GM12878 (cell line): ENCODE results near the gene RYK. TPM values are rescaled to one million over a fixed set of nuclear protein-coding genes. Genes with fewer than 3 reads are reported as not detected.

ENCODE experiments used
- ATAC-seq: fragments of 200-7000 bp; cut with Tn5 transposase; 3 replicates; pipeline ENCODE4 v1.9.1; 2020; ENCODE audit warnings: mild to moderate bottlenecking, moderate library complexity
- BruUV-seq: library from RNA; stranded (reverse); fragments of 400-500 nt; replicated peaks from 2 replicates; lab custom pipeline; 2021; lab: Mats Ljungman, UMichigan
- CTCF ChIA-PET: fragments of 300-600 bp; sonication (Branson Sonifier 250); formaldehyde crosslinking; extraction: SDS; loops from one replicate; lab custom pipeline; 2021; ENCODE audit warnings: inconsistent platforms; lab: Yijun Ruan, JAX
- POLR2A ChIA-PET: fragments of 350-600 bp; formaldehyde crosslinking; extraction: SDS; loops from one replicate; lab custom pipeline; 2021; ENCODE audit warnings: inconsistent platforms; lab: Charles Lee
- RAD21 ChIA-PET: fragments of 300-600 bp; sonication (Branson Sonifier 250); formaldehyde crosslinking; loops from one replicate; lab custom pipeline; 2023; ENCODE audit warnings: antibody characterized with exemption; ENCODE audit not compliant: unreplicated experiment; lab: Charles Lee
- SMC1A ChIA-PET: fragments of 300-600 bp; sonication (Branson Sonifier 250); formaldehyde crosslinking; loops from one replicate; lab custom pipeline; 2023; ENCODE audit not compliant: unreplicated experiment, uncharacterized antibody; lab: Charles Lee
- DNase-seq: peaks from one replicate; pipeline ENCODE4 v3.0.0-alpha.2; 2011; ENCODE audit warnings: low read depth, low spot score
- FAIRE-seq: peaks from 3 replicates; lab custom pipeline; 2011; peaks lifted over from hg19 to GRCh38; lab: Jason Lieb, UNC
- H2AFZ ChIP-seq: 2 replicates; pipeline ENCODE4 v1.6.0; 2011; ENCODE audit warnings: low read depth, low read length, control low read depth; ENCODE audit not compliant: control insufficient read depth
- H3K27ac ChIP-seq: 2 replicates; pipeline ENCODE4 v1.5.1; 2011; ENCODE audit warnings: control low read depth; ENCODE audit not compliant: control insufficient read depth, insufficient read depth
- H3K27me3 ChIP-seq, 2 experiments: replicated peaks in 1 of 2; 2 replicates each; pipeline versions ENCODE4 v1.6.0 to v1.6.1; 2011; ENCODE audit warnings: low read length in 1 of 2; ENCODE audit not compliant: control insufficient read depth in 2 of 2, insufficient read depth in 2 of 2
- H3K36me3 ChIP-seq, 2 experiments: 2 replicates each; pipeline ENCODE4 v1.5.1; 2011; ENCODE audit warnings: low read length in 1 of 2; ENCODE audit not compliant: control insufficient read depth in 2 of 2, insufficient read depth in 2 of 2
- H3K4me1 ChIP-seq: 2 replicates; pipeline ENCODE4 v1.6.1; 2011; ENCODE audit warnings: mild to moderate bottlenecking, low read length, moderate library complexity, mixed read lengths; ENCODE audit not compliant: control insufficient read depth, insufficient read depth
- H3K4me2 ChIP-seq: 2 replicates; pipeline ENCODE4 v1.6.0; 2011; ENCODE audit warnings: control low read depth; ENCODE audit not compliant: control insufficient read depth, insufficient read depth
- H3K4me3 ChIP-seq: fragments of 200-600 bp; sonication (generic); 2 replicates; pipeline ENCODE4 v1.5.1; 2016
- H3K79me2 ChIP-seq: 2 replicates; pipeline ENCODE4 v1.6.0; 2011; ENCODE audit warnings: low read length; ENCODE audit not compliant: control insufficient read depth, insufficient read depth
- H3K9ac ChIP-seq: 2 replicates; pipeline ENCODE4 v1.8.0; 2011; ENCODE audit warnings: low read length, control low read depth, mixed read lengths; ENCODE audit not compliant: control insufficient read depth, insufficient read depth
- H3K9me3 ChIP-seq: replicated peaks from 3 replicates; pipeline ENCODE4 v1.5.1; 2011; ENCODE audit warnings: mild to moderate bottlenecking, low read length; ENCODE audit not compliant: control insufficient read depth, insufficient read depth
- H4K20me1 ChIP-seq: 2 replicates; pipeline ENCODE4 v1.6.0; 2011; ENCODE audit not compliant: control insufficient read depth, insufficient read depth
- EGR1 ChIP-seq, 2 experiments: IDR thresholded peaks; 1 replicate in 1 of 2; 2 replicates in 1 of 2; pipeline ENCODE4 v1.6.1; 2011 to 2012; ENCODE audit warnings: low read depth in 2 of 2, low read length in 2 of 2, borderline replicate concordance in 1 of 2, mild to moderate bottlenecking in 1 of 2, moderate library complexity in 1 of 2
- NR2F1 ChIP-seq: fragments of 450-650 bp; conservative IDR thresholded peaks from 2 replicates; pipeline ENCODE4 v1.6.1; 2017; ENCODE audit warnings: mild to moderate bottlenecking
- POU2F2 ChIP-seq: IDR thresholded peaks from 3 replicates; pipeline ENCODE4 v1.6.1; 2011; ENCODE audit warnings: low read depth, mild to moderate bottlenecking, low read length, borderline replicate concordance
- RUNX3 ChIP-seq: IDR thresholded peaks from 2 replicates; pipeline ENCODE4 v1.6.1; 2012; ENCODE audit warnings: low read length, inconsistent platforms
- SPI1 ChIP-seq: IDR thresholded peaks from 2 replicates; pipeline ENCODE4 v1.6.1; 2011; ENCODE audit warnings: low read depth, mild to moderate bottlenecking, low read length, moderate library complexity, borderline replicate concordance; ENCODE audit not compliant: insufficient read depth
- WGBS: methylation state at CpG from one replicate; pipeline ENCODE4 v1.1.6; 2016; ENCODE audit warnings: low lambda C conversion rate; ENCODE audit not compliant: insufficient replicate concordance, insufficient coverage; ENCODE audit errors: missing lambda C conversion rate; 5-methylcytosine and 5-hydroxymethylcytosine counted together
- in situ Hi-C: fragments of 300-500 bp; cut with MboI; formaldehyde crosslinking; loops from 9 replicates; pipeline ENCODE4 v1.14.3; 2018; ENCODE audit warnings: mixed read lengths
- intact Hi-C: fragments of 100-400 bp; cut with micrococcal nuclease; formaldehyde crosslinking; loops from one replicate; pipeline ENCODE4 v1.14.2; 2022; ENCODE audit not compliant: unreplicated experiment
- polyA plus RNA-seq, 11 experiments: library from polyadenylated mRNA; depleted of rRNA in 4 of 11; unstranded in 6 of 11; stranded (reverse) in 5 of 11; fragments of >200 nt; fragmentation: Nextera tagmentation in 4 of 11; fragmentation: Illumina TruSeq in 1 of 11; extraction: Ambion mirVana in 4 of 11; extraction: Trizol in 1 of 11; gene quantifications; 1 replicate in 1 of 11; 2 replicates in 10 of 11; pipeline versions ENCODE4 v1.2.1 to v1.2.3, GENCODE V29; 2011 to 2016; ENCODE audit warnings: inconsistent platforms in 2 of 11, missing spikeins in 2 of 11, low read depth in 1 of 11
- total RNA-seq, 4 experiments: library from RNA; depleted of rRNA in 3 of 4; stranded (reverse); fragments of >200 nt in 3 of 4; fragmentation: Illumina TruSeq in 1 of 4; extraction: Trizol in 1 of 4; gene quantifications; 2 replicates each; pipeline versions ENCODE4 v1.2.1 to v1.2.3, GENCODE V29; 2013 to 2021

The RYK gene
- total and polyA plus RNA-seq, 10 of the 15 experiments (the other 5 are each of a cell fraction or from before 2014, with no cell fraction given): 2.0 to 25.1 (median 11.1) TPM

DNA sequence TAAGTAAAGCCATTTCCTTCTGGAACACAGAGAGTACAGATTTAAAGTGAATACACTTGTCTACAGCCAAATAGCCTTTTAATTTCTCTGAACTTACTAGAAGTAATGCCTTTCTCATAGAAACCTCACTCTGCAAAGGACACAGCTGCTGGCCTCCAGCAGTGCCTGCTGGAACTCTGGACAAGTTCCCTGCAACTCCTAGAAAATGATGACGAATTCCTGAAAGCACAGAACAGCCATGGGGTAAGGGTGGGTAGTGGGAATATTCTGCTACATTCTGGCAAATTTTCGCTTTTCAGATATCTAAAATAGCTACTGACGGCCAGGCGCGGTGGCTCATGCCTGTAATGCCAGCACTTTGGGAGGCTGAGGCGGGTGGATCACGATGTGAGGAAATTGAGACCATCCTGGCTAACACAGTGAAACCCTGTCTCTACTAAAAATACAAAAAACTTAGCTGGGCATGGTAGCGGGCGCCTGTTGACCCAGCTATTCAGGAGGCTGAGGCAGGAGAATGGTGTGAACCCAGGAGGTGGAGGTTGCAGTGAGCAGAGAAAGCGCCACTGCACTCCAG is 34.4 kb downstream of the RYK start (continued):
- TF ChIP-seq POU2F2 (no peak), EGR1 (IDR thresholded peaks at IDR 0.05; ENCODE audit: borderline replicate concordance in 1 of 2, low read depth in 2 of 2, low read length in 2 of 2) (no peak)
- TF ChIP-seq, all 136 proteins: peak for 0

DNA sequence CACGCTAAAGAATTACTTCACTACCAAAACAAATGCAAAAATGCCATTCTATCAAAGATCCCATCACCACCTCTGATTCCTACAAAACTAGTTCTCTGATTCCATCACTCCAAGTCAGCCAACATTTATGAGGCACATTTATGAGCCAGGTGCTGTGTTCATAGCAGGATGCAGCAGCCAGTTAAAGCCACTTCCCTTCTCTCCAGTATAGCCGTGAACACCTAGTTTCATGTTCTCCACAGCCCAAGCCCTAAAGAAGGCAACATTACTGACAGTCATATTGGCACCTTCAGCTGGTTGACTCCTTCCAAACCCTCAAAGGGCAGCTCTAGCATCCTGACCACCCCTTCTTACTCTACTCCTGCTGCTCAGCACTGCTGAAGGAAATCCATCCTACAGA is 36.4 kb downstream of the RYK start:
- RAD21 ChIA-PET: interaction anchor here (1.4 to 3.2 kb wide), 3 partner anchors 10 to 276 kb away, joined by 3 to 25 read pairs (median 8); no protein-coding TSS in a partner anchor
- H4K20me1 ChIP-seq: no peaks in the 10 kb centered on the region; the same call in 1 of the 2 replicates
- ATAC-seq: no peak
- 59% methylated on average over 2 of the region's 2 CpGs for WGBS
- H3K79me2 ChIP-seq: no peaks in the 10 kb centered on the region
- intact Hi-C loops (loop anchor here (5.0 to 10.0 kb wide), 3 partner anchors 93 to 1489 kb away; partner anchors contain the start of genes AMOTL2 and NPHP3), in situ Hi-C loops (loop anchor here (10.0 to 25.0 kb wide), 3 partner anchors 279 to 1477 kb away; no protein-coding TSS in a partner anchor)
- TF ChIP-seq SPI1 (peak; percentile 3; the same call in 1 of the 2 replicates), RUNX3 (no peak), NR2F1 (no peak)
- POLR2A ChIA-PET: no interaction called here
- H3K9ac ChIP-seq: no peak overlapping the region
- no peaks in the 10 kb centered on the region for H3K9me3 ChIP-seq
- H2AFZ ChIP-seq: no peak overlapping the region
- no TSS peak for BruUV-seq
- H3K4me2 ChIP-seq: no peak overlapping the region
- DNase-seq: no peak
- no peaks in the 10 kb centered on the region; a peak in 1 of 4 replicates for H3K36me3 ChIP-seq
- SMC1A ChIA-PET: interaction anchor here (1.0 to 1.7 kb wide), 3 partner anchors 9 to 18 kb away, joined by 3 to 7 read pairs (median 3); no protein-coding TSS in a partner anchor
- no peak for FAIRE-seq
- no peak overlapping the region for H3K4me3 ChIP-seq
- CTCF ChIA-PET: interaction anchor here (0.9 to 7.9 kb wide), 8 partner anchors 10 to 260 kb away, joined by 3 to 116 read pairs (median 22); no protein-coding TSS in a partner anchor
- H3K4me1 ChIP-seq: no peaks in the 10 kb centered on the region; the same call in 1 of the 2 replicates
- no peaks in the 10 kb centered on the region for H3K27me3 ChIP-seq
- no peak overlapping the region for H3K27ac ChIP-seq
